ENCODE measurements around the gene ZNF627.

DNA sequence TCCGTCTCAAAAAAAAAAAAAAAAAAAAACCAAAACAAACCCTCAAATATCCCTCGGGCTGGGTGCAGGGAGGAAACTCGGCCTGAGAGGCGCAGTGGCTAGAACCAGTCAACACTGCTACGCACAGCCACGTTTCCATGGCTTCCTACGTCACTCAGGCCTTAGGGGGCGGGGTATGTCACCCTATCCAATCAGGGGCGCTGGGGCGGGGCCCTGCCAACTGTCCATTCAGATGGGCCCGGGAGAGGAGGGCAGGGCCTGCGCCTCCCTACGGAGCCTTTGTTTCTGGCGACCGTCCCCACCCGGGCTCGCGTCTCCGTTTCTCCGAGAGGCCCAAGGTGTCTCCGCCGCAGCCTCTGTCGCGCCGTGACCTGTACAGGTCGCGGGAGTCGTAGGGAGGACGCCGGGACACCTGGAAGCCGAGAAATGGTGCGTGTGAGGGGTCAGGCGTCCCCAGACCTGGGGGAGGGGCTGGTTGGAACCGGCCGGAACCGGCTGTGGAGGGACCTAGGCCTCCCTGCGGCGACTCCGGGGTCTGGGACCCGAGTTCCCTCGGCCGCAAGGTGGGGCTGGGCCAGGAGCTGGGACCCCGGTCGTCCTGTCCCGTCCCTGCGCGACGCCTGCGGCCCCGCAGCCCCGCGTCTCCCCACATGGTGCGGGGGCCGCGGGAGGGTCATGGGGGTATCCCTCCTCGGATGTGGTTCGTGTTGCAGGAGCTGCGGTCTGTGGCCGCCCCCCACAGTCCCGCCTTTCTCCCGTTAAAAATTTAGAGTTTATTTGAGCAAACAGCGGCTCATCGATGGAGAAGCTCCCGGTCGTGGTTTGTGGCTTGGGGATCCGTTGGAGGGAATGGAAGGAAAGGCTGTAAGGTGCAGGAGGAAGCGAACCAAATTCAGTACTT is at the start of gene ZNF627:
- TF ChIP-seq, protein P1, sequence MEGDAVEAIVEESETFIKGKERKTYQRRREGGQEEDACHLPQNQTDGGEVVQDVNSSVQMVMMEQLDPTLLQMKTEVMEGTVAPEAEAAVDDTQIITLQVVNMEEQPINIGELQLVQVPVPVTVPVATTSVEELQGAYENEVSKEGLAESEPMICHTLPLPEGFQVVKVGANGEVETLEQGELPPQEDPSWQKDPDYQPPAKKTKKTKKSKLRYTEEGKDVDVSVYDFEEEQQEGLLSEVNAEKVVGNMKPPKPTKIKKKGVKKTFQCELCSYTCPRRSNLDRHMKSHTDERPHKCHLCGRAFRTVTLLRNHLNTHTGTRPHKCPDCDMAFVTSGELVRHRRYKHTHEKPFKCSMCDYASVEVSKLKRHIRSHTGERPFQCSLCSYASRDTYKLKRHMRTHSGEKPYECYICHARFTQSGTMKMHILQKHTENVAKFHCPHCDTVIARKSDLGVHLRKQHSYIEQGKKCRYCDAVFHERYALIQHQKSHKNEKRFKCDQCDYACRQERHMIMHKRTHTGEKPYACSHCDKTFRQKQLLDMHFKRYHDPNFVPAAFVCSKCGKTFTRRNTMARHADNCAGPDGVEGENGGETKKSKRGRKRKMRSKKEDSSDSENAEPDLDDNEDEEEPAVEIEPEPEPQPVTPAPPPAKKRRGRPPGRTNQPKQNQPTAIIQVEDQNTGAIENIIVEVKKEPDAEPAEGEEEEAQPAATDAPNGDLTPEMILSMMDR (IDR thresholded peaks at IDR 0.05): peak in 2 of 3 experiments; percentile 5 to 19
- peak; percentile 92 to 100 for TF ChIP-seq POLR2AphosphoS5 (IDR thresholded peaks at IDR 0.05; ENCODE audit: insufficient read depth in 1 of 2, low read depth in 1 of 2)
- peak; percentile 67 to 92 for TF ChIP-seq POLR2A (IDR thresholded peaks at IDR 0.05)
